GM23248 (cell line): Measurements from ENCODE around the gene EIF3A.

Experiments used
- EZH2 ChIP-seq: fragments of 200-600 bp; sonication (generic); IDR thresholded peaks from 2 replicates; pipeline ENCODE4 v1.6.1; 2018; ENCODE audit warnings: antibody characterized with exemption, mild to moderate bottlenecking; ENCODE audit not compliant: insufficient read depth, poor library complexity, severe bottlenecking
- EZH2phosphoT487 ChIP-seq: fragments of 200-600 bp; sonication (generic); IDR thresholded peaks from 2 replicates; pipeline ENCODE4 v1.6.1; 2018; ENCODE audit warnings: antibody characterized with exemption, moderate library complexity, mild to moderate bottlenecking, low read depth; ENCODE audit not compliant: insufficient read depth

DNA sequence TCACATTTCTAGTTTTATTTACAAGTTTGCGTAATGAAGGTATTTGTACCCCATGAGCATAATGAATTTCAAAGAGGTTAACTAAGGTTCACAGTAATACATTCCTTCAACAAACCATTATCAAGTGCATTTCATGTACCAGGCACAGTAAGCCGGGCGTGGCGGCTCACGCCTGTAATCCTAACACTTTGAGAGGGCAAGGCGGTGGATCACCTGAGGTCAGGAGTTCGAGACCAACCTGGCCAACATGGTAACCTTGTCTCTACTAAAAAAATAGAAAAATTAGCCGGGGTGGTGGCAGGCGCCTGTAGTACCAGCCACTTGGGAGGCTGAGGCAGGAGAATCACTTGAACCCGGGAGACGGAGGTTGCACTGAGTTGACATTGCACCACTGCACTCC is 4.3 kb upstream of the EIF3A start:
- TF ChIP-seq EZH2 = no peak
- no peak for TF ChIP-seq EZH2phosphoT487
